B cell (primary cell): ENCODE data around the gene NINL. TPM values are rescaled to one million over a fixed set of nuclear protein-coding genes. Genes with fewer than 3 reads are reported as not detected.

ENCODE experiments used
- ATAC-seq: fragments of 200-7000 bp; cut with Tn5 transposase; one replicate; pipeline ENCODE4 v1.10.0; 2021; ENCODE audit warnings: low read depth, mild to moderate bottlenecking, moderate number of reproducible peaks, moderate library complexity
- CTCF ChIA-PET: fragments of 350-600 bp; sonication (Branson Sonifier 250); formaldehyde crosslinking; loops from one replicate; lab custom pipeline; 2021; ENCODE audit warnings: antibody characterized with exemption, inconsistent platforms; lab: Charles Lee
- POLR2A ChIA-PET: fragments of 350-600 bp; sonication (Branson Sonifier 250); formaldehyde crosslinking; loops from one replicate; lab custom pipeline; 2021; ENCODE audit warnings: antibody characterized with exemption; lab: Charles Lee
- DNase-seq: peaks from one replicate; pipeline ENCODE4 v3.0.0; 2013
- H2AFZ ChIP-seq: 2 replicates; pipeline ENCODE4 v1.6.1; 2012; ENCODE audit warnings: mild to moderate bottlenecking, low read depth, low read length; ENCODE audit not compliant: insufficient read depth, poor library complexity, severe bottlenecking
- H3K27ac ChIP-seq, 2 donors: 1 replicate in 1 of 2; 2 replicates in 1 of 2; pipeline ENCODE4 v1.5.1; 2012 to 2013; ENCODE audit warnings: low read length in 2 of 2, mild to moderate bottlenecking in 2 of 2, moderate library complexity in 1 of 2
- H3K27me3 ChIP-seq, 4 experiments: fragments of 200-600 bp in 1 of 4; sonication (generic) in 1 of 4; replicated peaks in 1 of 4; 1 replicate in 2 of 4; 2 replicates in 2 of 4; pipeline versions ENCODE4 v1.6.1 to v1.7.0; 2013 to 2016; ENCODE audit warnings: low read length in 3 of 4, mild to moderate bottlenecking in 2 of 4, mixed read lengths in 1 of 4, moderate library complexity in 1 of 4; ENCODE audit not compliant: insufficient read depth in 4 of 4, control insufficient read depth in 3 of 4; ENCODE audit errors: control extremely low read depth in 1 of 4
- H3K36me3 ChIP-seq, 2 experiments: replicated peaks in 1 of 2; 1 replicate in 1 of 2; 2 replicates in 1 of 2; pipeline versions ENCODE4 v1.6.1 to v1.7.1; 2013; ENCODE audit warnings: low read length in 1 of 2; ENCODE audit not compliant: insufficient read depth in 2 of 2, control insufficient read depth in 1 of 2; ENCODE audit errors: control extremely low read depth in 1 of 2, extremely low read depth in 1 of 2
- H3K4me1 ChIP-seq, 2 donors: fragments of 200-600 bp in 1 of 2; sonication (generic) in 1 of 2; 1 replicate in 1 of 2; 2 replicates in 1 of 2; pipeline versions ENCODE4 v1.5.1 to v1.6.1; 2013 to 2017; ENCODE audit warnings: low read length in 2 of 2; ENCODE audit not compliant: control insufficient read depth in 2 of 2, insufficient read depth in 2 of 2
- H3K4me2 ChIP-seq: replicated peaks from 2 replicates; pipeline ENCODE3; 2012; ENCODE audit warnings: mild to moderate bottlenecking, low read depth, low read length; ENCODE audit not compliant: poor library complexity, severe bottlenecking
- H3K4me3 ChIP-seq, 5 experiments: fragments of 200-600 bp in 1 of 5; sonication (generic) in 1 of 5; 1 replicate in 3 of 5; 2 replicates in 2 of 5; pipeline versions ENCODE4 v1.5.1 to v1.7.0; 2011 to 2016; ENCODE audit warnings: low read length in 4 of 5, mild to moderate bottlenecking in 4 of 5, low read depth in 2 of 5, control low read depth in 1 of 5, moderate library complexity in 1 of 5; ENCODE audit not compliant: insufficient read depth in 1 of 5; ENCODE audit errors: control extremely low read depth in 1 of 5, extremely low read depth in 1 of 5
- H3K79me2 ChIP-seq: fragments of 200-600 bp; sonication (generic); one replicate; pipeline ENCODE4 v1.6.0; 2016; ENCODE audit warnings: low read length; ENCODE audit not compliant: control insufficient read depth, insufficient read depth
- H3K9ac ChIP-seq: fragments of 200-600 bp; sonication (generic); 2 replicates; pipeline ENCODE4 v1.6.1; 2017; ENCODE audit warnings: mild to moderate bottlenecking, low read length, moderate library complexity
- H3K9me3 ChIP-seq, 3 donors: one replicate each; pipeline versions ENCODE4 v1.6.1 to v1.7.1; 2013; ENCODE audit warnings: low read length in 2 of 3; ENCODE audit not compliant: control insufficient read depth in 2 of 3, insufficient read depth in 1 of 3; ENCODE audit errors: control extremely low read depth in 1 of 3
- H4K20me1 ChIP-seq: 2 replicates; pipeline ENCODE4 v1.6.0; 2012; ENCODE audit warnings: mild to moderate bottlenecking, low read length; ENCODE audit not compliant: insufficient read depth, control insufficient read depth, poor library complexity, severe bottlenecking
- H3K27ac Mint-ChIP-seq: one replicate; pipeline ENCODE4 v1.8.0; 2021; ENCODE audit warnings: mixed read lengths
- H3K27me3 Mint-ChIP-seq: one replicate; pipeline ENCODE4 v1.8.0; 2021; ENCODE audit warnings: mixed read lengths
- H3K4me1 Mint-ChIP-seq: one replicate; pipeline ENCODE4 v1.8.0; 2021; ENCODE audit warnings: mixed read lengths
- H3K4me3 Mint-ChIP-seq: one replicate; pipeline ENCODE4 v1.8.0; 2021; ENCODE audit warnings: mixed read lengths
- H3K9me3 Mint-ChIP-seq: one replicate; pipeline ENCODE4 v1.8.0; 2022; ENCODE audit warnings: mixed read lengths; ENCODE audit not compliant: insufficient read depth
- EZH2 ChIP-seq: IDR thresholded peaks from 2 replicates; pipeline ENCODE4 v1.6.1; 2012; ENCODE audit warnings: borderline replicate concordance, low read depth, mild to moderate bottlenecking, moderate library complexity, low read length; ENCODE audit not compliant: insufficient read depth, poor library complexity, severe bottlenecking
- WGBS: methylation state at CpG from one replicate; pipeline ENCODE4 v1.1.5; 2013; ENCODE audit warnings: missing lambda C conversion rate; ENCODE audit not compliant: insufficient coverage; 5-methylcytosine and 5-hydroxymethylcytosine counted together
- intact Hi-C: fragments of 100-400 bp; cut with micrococcal nuclease; formaldehyde crosslinking; loops from one replicate; pipeline ENCODE4 v1.10.0; 2022
- polyA plus RNA-seq: library from polyadenylated mRNA; depleted of rRNA; stranded (reverse); fragments of >200 nt; gene quantifications from 2 replicates; pipeline ENCODE4 v1.2.3, GENCODE V29; 2012
- total RNA-seq, 2 donors: library from RNA; stranded (reverse); fragments of 120-200 nt in 1 of 2; gene quantifications; 1 replicate in 1 of 2; 2 replicates in 1 of 2; pipeline versions ENCODE4 v1.2.3 to v1.2.4, GENCODE V29; 2013 to 2022
- TF ChIP-seq, protein P1 (sequence below): fragments of 200-600 bp; IDR thresholded peaks from one replicate; pipeline ENCODE4 v1.8.0; 2022; ENCODE audit warnings: antibody characterized with exemption, mild to moderate bottlenecking

Gene NINL
- total and polyA plus RNA-seq, 2 donors (not counting 1 experiment from before 2014, with no cell fraction given), result 1.8 to 5.5 TPM

DNA sequence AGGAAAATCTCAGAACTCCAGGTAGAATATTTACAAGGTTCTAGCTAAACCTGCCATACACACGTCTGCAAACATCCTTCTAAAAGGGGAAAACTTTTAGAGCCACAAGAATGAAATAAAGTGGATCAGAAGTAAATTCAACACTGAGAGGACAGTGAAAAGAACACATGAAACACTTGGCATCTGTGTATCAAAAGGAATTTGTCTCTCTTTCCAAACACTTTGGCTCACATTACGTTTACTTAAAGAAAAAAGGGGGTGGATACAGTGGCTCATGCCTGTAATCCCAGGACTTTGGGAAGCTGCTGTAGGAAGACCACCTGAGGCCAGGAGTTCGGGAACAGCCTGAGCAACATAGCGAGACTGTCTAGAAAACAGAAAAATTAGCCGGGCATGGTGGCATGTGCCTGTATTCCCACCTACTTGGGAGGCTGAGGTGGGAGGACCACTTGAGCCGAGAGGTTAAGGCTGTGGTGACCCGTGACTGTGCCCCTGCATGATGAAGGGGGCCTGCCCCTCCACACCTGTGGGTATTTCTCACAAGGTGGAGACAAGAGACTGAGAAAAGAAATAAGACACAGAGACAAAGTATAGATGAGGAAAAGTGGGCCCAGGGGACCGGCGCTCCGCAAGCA is 35.4 kb downstream of the NINL start:
- H3K4me2 ChIP-seq, result no peak overlapping the region
- H3K9me3 ChIP-seq, result no peaks in the 10 kb centered on the region
- H4K20me1 ChIP-seq, result no peaks in the 10 kb centered on the region
- WGBS, result 97% methylated on average over 3 of the region's 10 CpGs
- H3K4me3 ChIP-seq, result no peak overlapping the region
- ATAC-seq (no peak), DNase-seq (no peak)
- Mint-ChIP-seq H3K27me3 (peaks cover 10% of the 10 kb centered on the region), H3K27ac (no peak overlapping the region), H3K4me1 (no peaks in the 10 kb centered on the region), H3K9me3 (no peaks in the 10 kb centered on the region), H3K4me3 (no peak overlapping the region)
- intact Hi-C loops, result no loop called here
- CTCF ChIA-PET, result no interaction called here
- no peaks in the 10 kb centered on the region for H3K4me1 ChIP-seq
- no peak overlapping the region for H2AFZ ChIP-seq
- H3K27ac ChIP-seq, result no peak overlapping the region
- H3K79me2 ChIP-seq, result no peaks in the 10 kb centered on the region
- H3K36me3 ChIP-seq, result no peaks in the 10 kb centered on the region
- no peak overlapping the region for H3K9ac ChIP-seq
- POLR2A ChIA-PET, result no interaction called here
- H3K27me3 ChIP-seq, result no peaks in the 10 kb centered on the region
- no peak for TF ChIP-seq EZH2
- TF ChIP-seq, protein P1, sequence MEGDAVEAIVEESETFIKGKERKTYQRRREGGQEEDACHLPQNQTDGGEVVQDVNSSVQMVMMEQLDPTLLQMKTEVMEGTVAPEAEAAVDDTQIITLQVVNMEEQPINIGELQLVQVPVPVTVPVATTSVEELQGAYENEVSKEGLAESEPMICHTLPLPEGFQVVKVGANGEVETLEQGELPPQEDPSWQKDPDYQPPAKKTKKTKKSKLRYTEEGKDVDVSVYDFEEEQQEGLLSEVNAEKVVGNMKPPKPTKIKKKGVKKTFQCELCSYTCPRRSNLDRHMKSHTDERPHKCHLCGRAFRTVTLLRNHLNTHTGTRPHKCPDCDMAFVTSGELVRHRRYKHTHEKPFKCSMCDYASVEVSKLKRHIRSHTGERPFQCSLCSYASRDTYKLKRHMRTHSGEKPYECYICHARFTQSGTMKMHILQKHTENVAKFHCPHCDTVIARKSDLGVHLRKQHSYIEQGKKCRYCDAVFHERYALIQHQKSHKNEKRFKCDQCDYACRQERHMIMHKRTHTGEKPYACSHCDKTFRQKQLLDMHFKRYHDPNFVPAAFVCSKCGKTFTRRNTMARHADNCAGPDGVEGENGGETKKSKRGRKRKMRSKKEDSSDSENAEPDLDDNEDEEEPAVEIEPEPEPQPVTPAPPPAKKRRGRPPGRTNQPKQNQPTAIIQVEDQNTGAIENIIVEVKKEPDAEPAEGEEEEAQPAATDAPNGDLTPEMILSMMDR, result no peak

DNA sequence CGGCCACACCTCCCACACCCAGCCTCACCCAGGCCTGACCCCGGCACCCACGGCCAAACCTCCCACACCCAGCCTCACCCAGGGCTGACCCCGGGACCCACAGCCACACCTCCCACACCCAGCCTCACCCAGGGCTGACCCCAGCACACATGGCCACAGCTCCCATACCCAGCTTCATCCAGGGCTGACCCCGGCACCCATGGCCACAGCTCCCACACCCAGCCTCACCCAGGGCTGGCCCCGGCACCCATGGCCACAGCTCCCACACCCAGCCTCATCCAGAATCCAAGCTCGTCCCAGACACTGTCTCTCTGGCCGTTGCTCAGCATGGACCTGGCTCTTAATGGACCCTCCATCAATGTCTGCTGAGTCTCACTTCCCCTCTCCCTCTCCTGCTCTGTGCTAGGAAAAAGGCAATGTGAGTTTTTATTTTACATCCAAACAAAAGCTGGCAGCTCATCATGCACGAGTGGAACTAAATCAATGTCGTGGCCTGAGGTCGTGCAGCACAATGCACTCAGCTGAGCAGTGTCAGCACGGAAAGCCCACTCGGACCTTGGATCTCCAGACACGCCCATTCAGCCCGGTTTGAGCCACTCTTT is 36.1 kb downstream of the NINL start:
- intact Hi-C loops, result no loop called here

More for the DNA sequence above, 36.1 kb downstream of the NINL start:
- H3K79me2 ChIP-seq, result no peaks in the 10 kb centered on the region
- peaks cover 10% of the 10 kb centered on the region for H3K27me3 Mint-ChIP-seq
- DNase-seq (no peak), ATAC-seq (no peak)
- no peaks in the 10 kb centered on the region for H3K9me3 ChIP-seq
- H3K4me1 ChIP-seq, result no peaks in the 10 kb centered on the region
- H3K36me3 ChIP-seq, result no peaks in the 10 kb centered on the region
- H3K4me3 ChIP-seq, result no peak overlapping the region
- H3K9me3 Mint-ChIP-seq, result no peaks in the 10 kb centered on the region
- no peaks in the 10 kb centered on the region for H3K4me1 Mint-ChIP-seq
- no peak overlapping the region for H3K4me2 ChIP-seq
- H4K20me1 ChIP-seq, result no peaks in the 10 kb centered on the region
- TF ChIP-seq EZH2, result no peak
- TF ChIP-seq, protein P1, result no peak
- H3K4me3 Mint-ChIP-seq, result no peak overlapping the region
- H3K27ac Mint-ChIP-seq, result no peak overlapping the region
- ChIA-PET POLR2A (no interaction called here), CTCF (no interaction called here)
- 89% methylated on average over 14 of the region's 15 CpGs for WGBS
- H3K27me3 ChIP-seq, result no peaks in the 10 kb centered on the region
- no peak overlapping the region for H2AFZ ChIP-seq
- no peak overlapping the region for H3K9ac ChIP-seq
- H3K27ac ChIP-seq, result no peak overlapping the region
